Myocyte (in vitro differentiated cells): ENCODE data around the gene HSFX3. TPM values are rescaled to one million over a fixed set of nuclear protein-coding genes. Genes with fewer than 3 reads are reported as not detected.
"Not testable (repeated sequence)": the region's sequence is repeated elsewhere in the genome, so short reads cannot be mapped to it uniquely, and the experiment has no call there.

Experiments used
- DNase-seq: peaks from one replicate; pipeline ENCODE4 v3.0.0-alpha.2; 2012; ENCODE audit warnings: low read depth
- polyA plus RNA-seq: library from polyadenylated mRNA; unstranded; fragments of >200 nt; gene quantifications from one replicate; pipeline ENCODE4 v1.2.1, GENCODE V29; 2012; ENCODE audit warnings: missing spikeins
- total RNA-seq: library from RNA; depleted of rRNA; stranded (reverse); fragments of >200 nt; gene quantifications from 2 replicates; pipeline ENCODE4 v1.2.3, GENCODE V29; 2014

Gene HSFX3, protein sequence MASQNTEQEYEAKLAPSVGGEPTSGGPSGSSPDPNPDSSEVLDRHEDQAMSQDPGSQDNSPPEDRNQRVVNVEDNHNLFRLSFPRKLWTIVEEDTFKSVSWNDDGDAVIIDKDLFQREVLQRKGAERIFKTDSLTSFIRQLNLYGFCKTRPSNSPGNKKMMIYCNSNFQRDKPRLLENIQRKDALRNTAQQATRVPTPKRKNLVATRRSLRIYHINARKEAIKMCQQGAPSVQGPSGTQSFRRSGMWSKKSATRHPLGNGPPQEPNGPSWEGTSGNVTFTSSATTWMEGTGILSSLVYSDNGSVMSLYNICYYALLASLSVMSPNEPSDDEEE
- total RNA-seq, result 0.32 TPM in 1 of 2 replicates, not detected in the other
- polyA plus RNA-seq, result 0.13 TPM

DNA sequence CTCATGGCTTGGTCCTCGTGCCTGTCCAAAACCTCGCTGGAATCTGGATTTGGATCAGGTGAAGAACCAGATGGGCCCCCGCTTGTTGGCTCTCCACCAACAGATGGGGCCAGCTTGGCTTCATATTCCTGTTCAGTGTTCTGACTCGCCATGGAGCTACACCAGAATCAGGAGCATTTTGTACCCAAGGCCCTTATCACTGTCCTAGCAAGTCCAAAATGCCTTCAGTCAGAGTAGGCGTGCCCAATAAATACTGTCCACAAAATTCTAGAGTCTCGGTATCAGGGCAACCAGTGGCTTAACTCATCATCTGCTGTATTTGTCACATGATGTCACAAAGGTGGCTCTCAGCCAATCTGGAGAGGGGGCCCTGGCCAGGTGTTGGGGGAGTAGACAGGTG, at the start of gene HSFX3:
Gene HSFX3, minus strand, starts transcription at position 224 of the 400 bp plus-strand sequence. Its CDS starts 72 bp downstream, at position 152.
- DNase-seq, result not testable (repeated sequence)

DNA sequence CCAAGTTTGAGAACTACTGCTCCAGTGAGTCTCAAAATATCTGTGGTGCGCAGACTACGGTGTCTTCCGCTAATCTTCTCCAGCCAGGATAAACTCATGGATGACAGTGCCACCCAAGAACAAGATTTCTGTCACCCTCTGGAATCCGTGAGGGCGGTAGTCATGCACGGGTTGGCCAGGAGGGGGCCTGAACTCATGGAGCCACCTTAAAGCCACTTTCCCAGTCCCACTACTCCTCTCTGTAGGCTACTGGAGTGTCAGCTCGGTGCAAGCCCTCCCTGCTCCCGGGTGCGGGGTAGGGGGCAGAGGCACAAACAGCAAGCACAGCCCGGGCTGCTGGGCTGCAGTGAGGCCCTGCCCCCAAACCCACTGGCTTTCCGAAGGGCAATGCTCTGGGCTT, 48.9 kb upstream of the HSFX3 start:
- not testable (repeated sequence) for DNase-seq

DNA sequence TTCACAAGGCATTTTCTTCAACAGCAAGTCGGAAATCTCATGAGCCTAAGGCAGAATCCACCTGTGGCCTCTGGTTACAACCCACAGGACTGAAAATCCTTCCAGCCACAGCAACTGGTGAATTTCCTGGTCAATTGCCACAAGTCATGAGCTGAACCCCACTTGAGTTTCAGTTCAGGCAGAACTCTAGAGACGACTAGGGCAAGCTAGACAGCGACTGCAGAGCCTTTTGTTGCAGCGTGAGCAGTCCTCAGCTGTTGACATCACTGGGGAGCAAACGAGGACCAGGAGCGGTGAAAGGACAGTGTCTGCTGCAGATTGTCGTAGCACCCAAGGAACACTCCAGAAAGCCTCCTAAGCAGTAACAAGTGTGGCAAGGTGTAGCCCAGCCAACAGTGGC, 46.2 kb upstream of the HSFX3 start:
- not testable (repeated sequence) for DNase-seq

DNA sequence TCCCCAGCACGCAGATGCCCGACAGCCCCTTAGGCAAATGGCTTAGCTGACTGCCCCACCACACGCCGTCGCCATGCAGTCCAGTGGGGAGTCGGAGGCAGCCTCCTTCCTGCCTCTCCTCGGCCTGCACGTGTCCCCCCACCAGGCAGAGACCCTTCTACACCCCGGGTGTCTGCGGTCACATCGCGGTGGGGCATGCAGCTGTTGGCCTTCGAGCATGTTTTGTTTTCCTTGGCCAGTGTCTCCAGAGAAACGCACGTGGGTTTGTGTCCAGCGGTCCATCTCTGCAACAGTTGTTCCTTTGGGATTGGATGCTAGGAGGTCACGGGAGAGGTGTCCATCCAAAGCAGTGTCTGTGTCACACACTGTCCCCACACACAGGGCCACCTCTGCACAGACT, 45.5 kb upstream of the HSFX3 start, which contains the start of gene HSFX2:
Gene HSFX2, minus strand, starts transcription at position 101 of the 400 bp plus-strand sequence. CDS start 614 bp downstream, outside the sequence.
- DNase-seq, result not testable (repeated sequence)

DNA sequence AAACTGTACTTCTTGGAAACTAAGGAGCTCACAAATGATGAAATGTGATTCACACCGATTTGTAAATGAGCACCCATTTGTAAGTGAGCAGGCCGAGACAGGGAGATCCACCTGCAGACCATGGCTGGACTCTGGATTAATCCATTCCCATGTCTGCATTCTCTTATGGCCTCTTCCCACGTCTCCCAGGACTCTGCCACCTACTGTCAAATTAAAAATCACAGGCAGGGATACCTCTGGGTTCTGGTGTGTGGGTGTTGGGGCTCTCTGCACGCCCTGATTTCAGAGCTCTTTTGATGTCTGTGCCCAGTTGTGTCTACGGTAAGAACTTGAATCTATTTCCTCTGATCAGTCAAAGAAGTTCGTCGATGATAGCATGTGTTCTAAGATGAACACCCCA, 41.3 kb upstream of the HSFX3 start:
- DNase-seq, result not testable (repeated sequence)

DNA sequence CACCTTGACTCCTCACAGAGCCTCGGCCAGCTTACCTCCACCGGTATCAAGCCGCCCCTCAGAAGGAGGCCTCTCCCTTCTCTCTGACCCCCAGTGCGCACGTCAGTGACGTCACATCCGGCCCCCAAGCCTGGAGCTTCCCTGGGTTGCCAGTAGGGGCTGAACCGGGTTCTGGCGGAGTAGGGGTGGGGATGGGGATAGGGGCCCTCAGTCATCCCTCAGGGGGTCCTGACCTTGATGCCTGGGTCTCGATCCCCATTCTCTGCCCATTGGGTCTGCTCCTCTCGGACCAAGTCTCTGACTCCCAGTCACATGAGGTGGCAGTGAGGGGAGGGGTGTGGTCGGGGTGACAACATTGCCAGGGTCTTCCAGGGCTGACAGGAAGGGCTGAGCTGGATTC, 37.6 kb upstream of the HSFX3 start, which contains the start of gene MAGEA9B:
Gene MAGEA9B, minus strand, starts transcription at position 101 of the 400 bp plus-strand sequence. CDS start 4,280 bp downstream, outside the sequence.
- DNase-seq, result not testable (repeated sequence)

DNA sequence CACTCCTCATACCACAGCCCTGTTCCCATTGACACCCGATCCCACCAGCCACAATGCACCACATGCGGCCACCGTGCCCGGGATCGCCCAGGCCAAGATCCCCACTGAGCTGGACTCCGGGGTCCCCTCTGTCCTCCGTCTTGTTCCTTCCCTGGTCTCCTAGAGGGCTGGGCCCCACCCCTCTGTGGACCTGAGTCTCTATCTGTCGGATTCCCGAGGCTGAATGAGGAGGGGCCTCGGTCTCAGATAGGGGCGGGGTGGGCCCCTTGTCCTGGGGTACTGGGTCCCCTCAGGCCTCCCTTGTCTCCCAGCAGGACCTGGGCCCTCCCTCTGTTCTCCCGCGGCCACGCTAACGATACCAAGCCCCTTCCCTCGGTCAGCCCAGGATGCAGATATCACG, 35.9 kb upstream of the HSFX3 start:
- DNase-seq, result not testable (repeated sequence)

DNA sequence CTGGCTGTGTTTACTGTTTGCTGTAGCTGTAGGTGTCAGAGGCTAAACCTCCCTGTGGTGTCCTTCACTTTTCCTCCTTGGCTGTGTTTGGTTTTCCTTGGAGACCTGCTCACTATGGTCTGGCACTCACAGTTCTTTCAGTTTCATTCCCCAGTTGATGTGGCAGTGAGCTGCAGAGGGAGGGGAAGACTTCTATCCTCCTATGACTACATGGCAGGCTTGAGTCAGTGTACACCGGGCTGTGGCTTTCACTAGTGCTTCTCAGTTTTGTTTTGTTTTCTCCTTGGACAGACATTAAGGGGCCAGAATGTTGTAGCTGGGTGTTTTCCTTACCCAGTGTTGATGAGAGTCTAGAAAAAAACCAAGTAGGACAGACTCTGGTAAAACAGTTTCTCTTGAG, 23.7 kb upstream of the HSFX3 start:
- DNase-seq, result not testable (repeated sequence)

DNA sequence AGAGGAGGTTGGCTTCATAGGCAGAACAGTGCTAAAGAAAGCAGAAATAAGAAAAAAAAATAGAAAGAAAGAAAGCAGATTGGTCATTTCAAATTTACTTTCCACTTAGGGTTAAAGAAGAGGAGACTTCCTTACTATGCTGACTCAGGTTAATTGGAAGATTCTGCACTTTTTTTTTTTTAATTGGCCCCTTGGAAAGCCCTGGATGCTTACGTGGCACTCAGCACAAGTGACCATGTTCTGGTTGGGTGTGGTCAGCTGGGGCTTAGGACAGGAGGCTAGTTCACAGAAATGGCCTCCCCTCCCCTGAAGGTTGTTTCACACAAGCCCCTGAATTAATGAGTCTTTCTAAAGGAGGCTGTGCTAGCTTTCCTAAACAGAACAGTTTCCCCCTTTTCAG, 23.0 kb upstream of the HSFX3 start:
- no peak for DNase-seq

DNA sequence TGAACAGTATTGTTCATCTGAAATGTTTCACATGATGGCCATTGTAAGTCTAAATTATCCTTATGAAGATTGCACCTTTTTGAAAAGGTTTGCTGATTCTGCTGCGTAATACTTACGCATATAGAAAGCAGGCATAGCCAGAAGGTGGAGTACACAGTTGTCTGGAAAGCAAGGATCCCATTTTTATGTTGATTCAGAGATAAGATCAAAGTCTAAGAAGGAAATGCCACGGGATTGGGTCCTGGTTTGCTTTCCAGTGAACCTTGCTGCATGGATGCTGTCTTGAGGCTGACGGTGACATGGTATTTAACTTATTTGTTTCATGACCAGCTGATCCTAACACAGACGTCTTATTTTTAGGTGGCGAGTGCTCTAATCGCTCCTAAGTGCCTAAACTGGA, 22.0 kb upstream of the HSFX3 start:
- DNase-seq, result no peak

DNA sequence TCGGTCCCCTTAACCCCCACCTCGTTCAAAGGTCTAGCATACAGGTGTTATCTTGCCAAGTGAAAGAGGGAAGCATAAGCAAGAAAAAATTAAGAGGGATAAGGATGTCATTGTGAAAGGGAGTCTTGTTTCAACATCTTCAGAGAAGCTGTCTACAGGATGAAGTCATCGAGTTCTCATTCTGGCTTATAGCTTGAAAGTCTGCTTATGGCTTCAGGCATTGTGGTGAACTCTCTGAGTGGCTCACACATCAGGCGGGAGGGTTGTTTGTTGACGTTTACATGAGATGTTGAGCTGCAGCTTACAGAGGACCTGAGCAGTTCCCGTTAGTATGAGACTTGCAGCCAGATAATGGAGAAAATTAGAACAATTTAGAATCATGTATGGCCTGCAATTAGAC, 20.9 kb upstream of the HSFX3 start:
- DNase-seq, result no peak

DNA sequence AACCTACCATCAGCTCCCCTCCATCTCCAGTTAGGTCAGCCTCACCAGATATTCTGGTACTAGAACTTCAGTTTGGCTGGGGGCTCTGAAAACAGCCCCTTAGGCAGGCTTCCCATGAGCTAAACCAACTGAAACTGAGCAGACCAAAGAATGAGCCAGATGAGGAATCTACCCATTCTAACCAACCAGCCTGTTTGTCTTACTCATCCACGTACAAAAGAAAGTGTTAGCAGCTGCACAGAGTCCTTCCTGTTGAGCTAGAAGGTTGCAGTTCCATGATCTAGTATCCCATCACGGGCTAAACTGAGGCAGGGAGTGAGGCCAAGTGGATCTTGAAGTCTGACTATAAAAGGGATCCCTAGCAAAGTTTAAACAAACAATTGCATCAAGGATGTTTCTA, 20.0 kb upstream of the HSFX3 start:
- no peak for DNase-seq

DNA sequence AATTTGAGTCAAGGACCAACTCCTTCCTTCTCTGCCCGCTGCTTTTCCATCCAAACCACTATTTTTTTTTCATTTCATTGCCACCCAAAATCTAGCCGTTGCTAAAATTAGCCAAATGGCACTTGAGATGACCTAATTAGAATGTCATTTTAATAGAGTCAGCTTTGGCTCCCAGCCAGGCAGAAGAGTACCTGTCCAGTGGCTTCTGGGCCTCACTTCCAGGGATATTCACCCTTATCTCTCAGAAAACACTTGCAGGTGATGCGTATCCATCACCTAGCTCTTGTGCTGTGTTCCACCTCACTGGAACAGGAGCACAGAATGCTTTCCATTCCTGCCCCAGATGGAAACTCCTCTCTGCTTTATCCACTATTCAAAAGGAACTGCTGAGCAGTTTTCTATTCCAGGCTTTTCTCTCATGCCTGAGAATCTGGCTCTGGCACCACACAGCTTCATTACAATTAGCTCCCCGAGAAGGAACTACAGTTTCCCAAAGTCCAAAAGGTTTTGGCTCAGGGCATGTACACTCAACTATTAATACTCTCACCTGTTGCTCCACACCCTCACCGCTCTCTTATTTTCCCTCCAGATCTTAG, 19.1 kb upstream of the HSFX3 start:
- DNase-seq, result peak; percentile 16

DNA sequence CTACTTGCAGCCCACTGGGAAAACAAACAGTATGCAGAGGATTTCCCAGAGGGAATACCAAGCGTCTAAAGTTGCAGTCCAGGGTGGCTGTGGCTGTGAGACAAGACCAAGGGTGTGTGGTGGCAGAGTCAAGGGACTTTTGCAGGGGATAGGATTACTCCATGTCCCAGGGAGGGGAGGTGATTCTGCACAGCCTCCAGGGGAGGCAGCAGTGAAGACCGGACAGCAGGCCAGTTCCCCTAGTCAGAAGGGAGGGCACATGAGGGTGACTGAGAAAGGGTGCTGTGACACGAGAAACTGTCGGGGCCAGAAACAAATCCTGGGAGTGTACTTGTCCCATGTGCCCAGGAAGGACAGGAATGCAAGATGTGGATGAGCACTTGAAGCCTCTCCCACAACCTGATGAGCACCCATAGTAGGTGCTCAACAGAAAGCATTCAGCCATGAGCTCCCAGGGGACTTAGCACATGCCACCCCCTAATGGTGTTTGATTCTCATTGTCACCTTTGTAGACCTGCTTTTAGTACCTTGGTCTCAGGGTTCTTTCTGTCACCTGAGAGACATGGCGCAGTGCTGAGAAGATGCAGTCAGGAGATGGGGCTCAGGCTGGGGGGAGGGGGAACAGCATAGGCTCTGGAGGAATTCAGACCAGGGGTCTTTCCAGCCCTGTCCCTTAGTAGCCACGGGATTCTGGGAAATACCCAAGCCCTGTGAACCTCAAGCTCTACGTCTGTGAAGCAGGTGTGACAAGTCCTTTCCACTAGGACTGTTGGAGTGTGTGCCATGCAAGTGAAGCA, 18.1 kb upstream of the HSFX3 start:
- DNase-seq, result no peak

DNA sequence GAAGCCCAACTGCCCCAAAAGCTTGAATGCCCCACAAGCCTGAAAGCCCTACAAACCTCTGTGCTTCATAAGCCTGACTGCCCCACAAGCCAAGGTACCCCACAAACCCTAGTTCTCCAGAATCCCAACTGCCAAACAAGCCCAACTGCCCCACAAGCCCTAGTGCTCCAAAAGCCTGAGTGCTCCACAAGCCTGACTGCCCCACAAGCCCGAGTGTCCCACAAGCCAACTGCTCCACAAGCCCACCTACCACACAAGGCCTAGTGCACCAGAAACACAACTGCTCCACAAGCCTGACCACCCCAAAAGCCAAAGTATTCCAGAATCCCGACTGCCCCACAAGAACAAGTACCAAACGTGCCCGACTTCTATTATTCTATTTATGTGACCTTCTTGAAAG, 13.6 kb upstream of the HSFX3 start:
- no peak for DNase-seq

DNA sequence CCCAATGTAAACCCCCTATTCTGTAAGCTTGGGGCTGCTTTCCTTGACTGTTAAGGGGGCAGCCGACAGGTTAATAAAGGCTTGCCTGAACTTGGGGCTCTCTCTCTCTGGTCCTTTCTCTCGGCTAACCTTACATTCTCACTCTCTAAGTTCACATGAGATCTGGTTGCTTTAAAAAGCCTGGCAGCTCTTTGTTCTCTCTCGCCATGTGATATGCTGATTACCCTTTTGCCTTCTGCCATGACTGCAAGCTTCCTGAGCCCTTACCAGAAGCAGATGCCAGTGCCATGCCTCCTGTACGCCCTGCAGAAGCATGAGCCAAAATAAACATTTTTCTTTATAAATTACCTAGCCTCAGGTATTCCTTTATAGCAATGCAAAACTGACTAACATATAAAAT, 5.5 kb upstream of the HSFX3 start:
- DNase-seq, result not testable (repeated sequence)

DNA sequence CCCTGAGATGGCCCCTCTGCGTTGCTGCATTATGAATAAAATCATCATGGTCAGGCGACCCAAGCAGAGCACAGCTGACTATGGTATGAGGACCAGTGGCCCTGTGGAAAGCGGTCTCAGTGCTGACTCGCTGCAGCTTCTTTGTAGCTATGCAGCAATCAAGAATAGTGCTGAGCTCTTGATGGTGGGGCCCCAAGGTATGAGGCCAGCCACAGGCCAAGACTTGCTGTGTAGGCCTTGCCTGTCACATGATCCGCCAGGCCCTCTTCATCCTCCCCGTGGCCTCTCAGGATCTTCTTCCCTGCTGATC, 2.2 kb upstream of the HSFX3 start:
- DNase-seq, result not testable (repeated sequence)

DNA sequence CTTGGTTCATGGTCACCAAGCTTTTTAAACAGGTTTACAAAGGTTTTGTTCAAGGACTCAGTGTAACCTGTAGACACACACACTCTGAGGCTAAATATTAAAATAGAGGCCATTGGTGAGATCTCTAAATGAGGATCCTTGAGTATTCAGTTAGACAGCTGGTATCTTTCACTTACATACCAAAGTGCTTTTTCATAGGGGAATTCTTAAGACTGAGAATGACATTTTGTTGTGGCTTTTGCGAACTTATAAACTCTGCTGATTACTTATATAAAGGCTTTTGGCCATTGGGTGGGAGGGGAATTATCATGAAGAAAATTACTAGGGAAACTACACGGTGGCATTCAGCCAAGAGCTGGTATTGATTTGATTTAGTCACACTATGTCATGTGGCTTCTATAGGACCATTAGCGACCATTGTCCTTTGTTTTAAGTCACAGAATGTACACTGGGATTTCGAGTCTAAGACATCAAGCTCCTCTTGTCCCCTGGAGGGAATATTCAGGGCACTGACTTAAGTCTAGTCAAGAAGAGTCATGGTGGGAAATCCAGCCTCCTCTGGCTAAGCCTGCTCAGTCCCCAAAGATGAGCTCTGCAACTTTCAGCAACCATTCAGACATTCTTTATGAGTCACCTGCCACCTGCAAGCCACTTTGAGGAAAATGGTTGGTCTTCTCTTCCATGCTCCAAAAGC, 1.7 kb upstream of the HSFX3 start:
- DNase-seq, result not testable (repeated sequence)

DNA sequence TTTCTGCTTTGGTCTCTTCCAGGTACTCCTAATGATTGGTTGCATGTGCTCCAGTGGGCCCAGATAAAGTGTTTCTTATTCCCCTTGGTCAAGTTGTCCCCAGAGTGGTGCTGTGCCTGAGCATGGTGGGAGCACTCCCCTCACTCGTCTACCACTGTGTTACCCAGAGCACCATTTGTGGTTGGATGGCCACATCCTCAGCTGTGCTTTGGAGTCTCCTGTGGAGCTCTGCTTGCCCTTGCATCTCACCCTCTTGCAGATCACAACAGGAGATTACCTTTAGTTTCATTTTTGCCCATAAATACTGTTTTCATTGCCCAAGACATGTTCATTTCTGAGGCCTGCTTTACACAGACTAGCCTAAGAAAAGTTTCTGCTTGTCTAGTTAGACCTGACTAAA, 730 bp upstream of the HSFX3 start:
- DNase-seq, result not testable (repeated sequence)

DNA sequence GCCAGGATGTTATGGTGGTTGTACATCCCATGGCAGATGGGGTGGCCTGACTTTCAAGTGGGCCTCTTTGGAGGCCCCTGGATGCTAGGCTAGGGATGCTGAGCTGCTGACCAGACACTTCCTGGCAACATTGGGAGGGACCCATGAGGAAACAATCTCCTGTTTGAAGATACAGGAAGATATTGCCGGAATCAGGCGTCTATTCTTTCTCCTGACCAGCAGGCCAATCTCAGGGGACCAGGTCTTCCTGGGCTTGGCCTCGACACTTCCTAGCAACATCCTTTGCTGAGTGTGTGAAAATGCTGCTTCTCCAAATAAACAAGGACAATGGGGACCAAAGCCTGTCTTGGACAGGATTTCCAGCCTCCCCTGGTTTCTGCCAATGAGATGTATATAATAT, 1.9 kb downstream of the HSFX3 start:
- DNase-seq, result not testable (repeated sequence)

DNA sequence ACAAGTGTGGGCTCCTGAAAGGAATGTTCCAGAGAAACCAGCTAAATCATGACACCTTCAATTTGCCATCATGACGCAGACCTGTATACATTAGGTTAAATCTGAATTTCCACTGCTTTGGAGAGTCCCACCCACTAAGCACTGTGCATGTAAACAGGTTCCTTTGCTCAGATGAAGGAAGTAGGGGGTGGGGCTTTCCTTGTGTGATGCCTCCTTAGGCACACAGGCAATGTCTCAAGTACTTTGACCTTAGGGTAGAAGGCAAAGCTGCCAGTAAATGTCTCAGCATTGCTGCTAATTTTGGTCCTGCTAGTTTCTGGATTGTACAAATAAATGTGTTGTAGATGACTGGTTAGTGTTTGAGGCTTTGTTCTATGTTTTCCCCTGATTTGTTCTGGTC, 2.8 kb downstream of the HSFX3 start:
- DNase-seq, result not testable (repeated sequence)
